GM19043 (cell line): Measurements from ENCODE around the gene KRT15.
"Not testable (repeated sequence)": the region's sequence is repeated elsewhere in the genome, so short reads cannot be mapped to it uniquely, and the experiment has no call there.

Source experiments
- ATAC-seq: cut with Tn5 transposase; IDR thresholded peaks from one replicate; pipeline ENCODE4 v1.9.1; 2021; ENCODE audit warnings: low read depth; ENCODE audit not compliant: unreplicated experiment

The KRT15 gene

GRCh38 chr17:41544935-41545334 is 26.2 kb upstream of the KRT15 start:
- no peak for ATAC-seq

GRCh38 chr17:41544491-41544892 is 25.8 kb upstream of the KRT15 start:
- no peak for ATAC-seq

GRCh38 chr17:41542786-41543185 is 24.1 kb upstream of the KRT15 start:
- not testable (repeated sequence) for ATAC-seq

GRCh38 chr17:41542357-41542756 is 23.7 kb upstream of the KRT15 start:
- ATAC-seq = no peak

GRCh38 chr17:41540921-41541625 is 22.4 kb upstream of the KRT15 start:
- no peak for ATAC-seq

- no peak for ATAC-seq
Measured at GRCh38 chr17:41539979-41540701, 21.4 kb upstream of the KRT15 start.

- ATAC-seq = no peak
Measured at GRCh38 chr17:41539071-41539492, 20.4 kb upstream of the KRT15 start.

GRCh38 chr17:41538565-41538991 is 19.9 kb upstream of the KRT15 start:
- ATAC-seq = no peak

GRCh38 chr17:41537990-41538389 is 19.3 kb upstream of the KRT15 start:
- no peak for ATAC-seq

GRCh38 chr17:41537614-41537954 is 18.9 kb upstream of the KRT15 start:
- no peak for ATAC-seq

- no peak for ATAC-seq
Measured at GRCh38 chr17:41536741-41537613, 18.3 kb upstream of the KRT15 start.

- ATAC-seq = no peak
Measured at GRCh38 chr17:41535764-41536481, 17.2 kb upstream of the KRT15 start.

- no peak for ATAC-seq
Measured at GRCh38 chr17:41534899-41535546, 16.3 kb upstream of the KRT15 start.

- no peak for ATAC-seq
Measured at GRCh38 chr17:41533613-41534012, 14.9 kb upstream of the KRT15 start.

GRCh38 chr17:41532947-41533570 is 14.4 kb upstream of the KRT15 start:
- ATAC-seq = no peak

- ATAC-seq = no peak
Measured at GRCh38 chr17:41531993-41532392, 13.3 kb upstream of the KRT15 start.

- no peak for ATAC-seq
Measured at GRCh38 chr17:41530062-41531048, 11.7 kb upstream of the KRT15 start.

- no peak for ATAC-seq
Measured at GRCh38 chr17:41529491-41529915, 10.8 kb upstream of the KRT15 start.
